AG04450 (cell line): Measurements from ENCODE around the gene ITGB1BP1. TPM values are rescaled to one million over a fixed set of nuclear protein-coding genes. Genes with fewer than 3 reads are reported as not detected.

Experiments
- CTCF ChIA-PET: fragments of 300-600, 350-600 bp; formaldehyde crosslinking; extraction: SDS; loops from one replicate; lab custom pipeline; 2022; ENCODE audit warnings: antibody characterized with exemption, inconsistent platforms; lab: Charles Lee
- POLR2A ChIA-PET: fragments of 350-600 bp; formaldehyde crosslinking; extraction: SDS; loops from one replicate; lab custom pipeline; 2021; ENCODE audit warnings: antibody characterized with exemption, inconsistent platforms; lab: Yijun Ruan, JAX
- DNase-seq: peaks from one replicate; pipeline ENCODE4 v3.0.0-alpha.2; 2011; ENCODE audit warnings: low read depth, low spot score
- H3K27ac ChIP-seq: one replicate; pipeline ENCODE4 v1.5.1; 2012; ENCODE audit warnings: low read depth, low read length, control low read depth
- H3K27me3 ChIP-seq: one replicate; pipeline ENCODE4 v1.6.0; 2012; ENCODE audit warnings: low read length; ENCODE audit not compliant: control insufficient read depth, insufficient read depth
- H3K4me3 ChIP-seq: 2 replicates; pipeline ENCODE4 v1.5.1; 2011; ENCODE audit warnings: mild to moderate bottlenecking, low read depth, low read length, control low read depth
- H3K9me3 ChIP-seq: 2 replicates; pipeline ENCODE4 v1.5.1; 2012; ENCODE audit warnings: low read length; ENCODE audit not compliant: control insufficient read depth, insufficient read depth
- polyA plus RNA-seq: library from polyadenylated mRNA; depleted of rRNA; stranded (reverse); fragments of >200 nt; gene quantifications from 2 replicates; pipeline ENCODE4 v1.2.3, GENCODE V29; 2011
- TF ChIP-seq, protein P1 (sequence below): IDR thresholded peaks from 2 replicates; pipeline ENCODE4 v1.5.1; 2011; ENCODE audit warnings: low read depth, low read length, control low read depth, inconsistent platforms

The ITGB1BP1 gene
- polyA plus RNA-seq, 1 experiment: 212 TPM

DNA sequence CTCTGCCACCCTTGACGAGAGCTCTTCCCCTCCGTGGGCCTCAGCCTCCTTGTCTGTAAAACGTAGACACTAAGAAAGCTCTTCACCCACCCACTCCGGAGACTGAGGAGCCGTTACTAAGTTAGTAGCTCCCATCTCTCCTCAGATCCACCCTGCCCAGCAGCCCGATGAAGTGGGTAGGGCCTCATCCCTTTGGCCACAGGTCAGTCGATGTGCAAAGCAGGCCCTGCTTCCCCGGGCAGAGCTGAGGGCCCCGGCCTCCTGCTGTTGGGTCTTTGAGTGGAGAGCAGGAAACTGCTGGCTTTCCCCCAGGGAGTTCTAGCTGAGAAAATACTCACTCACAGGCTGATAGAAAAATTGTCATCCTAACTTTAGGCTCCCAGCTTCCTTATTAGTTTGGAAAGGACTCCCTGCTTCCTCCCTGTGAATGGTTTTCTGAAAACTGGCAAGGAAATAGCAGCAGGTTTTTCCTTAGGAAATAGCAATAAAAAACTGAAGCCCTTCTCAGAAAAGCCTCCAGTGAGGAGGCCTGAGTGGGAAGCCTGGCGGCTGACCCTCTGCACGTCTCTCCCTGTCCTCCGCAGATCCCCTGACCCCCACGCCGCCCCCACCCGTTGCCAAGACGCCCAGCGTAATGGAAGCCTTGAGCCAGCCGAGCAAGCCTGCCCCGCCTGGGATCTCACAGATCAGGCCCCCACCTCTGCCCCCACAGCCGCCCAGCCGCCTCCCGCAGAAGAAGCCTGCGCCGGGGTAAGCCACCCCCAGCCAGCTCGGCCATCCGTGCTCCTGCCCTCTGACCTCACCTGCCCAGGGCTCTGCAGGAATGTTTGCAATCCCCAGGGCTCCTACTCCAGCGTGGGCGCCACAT is 30.2 kb downstream of the ITGB1BP1 start:
- CTCF ChIA-PET: no interaction called here

DNA sequence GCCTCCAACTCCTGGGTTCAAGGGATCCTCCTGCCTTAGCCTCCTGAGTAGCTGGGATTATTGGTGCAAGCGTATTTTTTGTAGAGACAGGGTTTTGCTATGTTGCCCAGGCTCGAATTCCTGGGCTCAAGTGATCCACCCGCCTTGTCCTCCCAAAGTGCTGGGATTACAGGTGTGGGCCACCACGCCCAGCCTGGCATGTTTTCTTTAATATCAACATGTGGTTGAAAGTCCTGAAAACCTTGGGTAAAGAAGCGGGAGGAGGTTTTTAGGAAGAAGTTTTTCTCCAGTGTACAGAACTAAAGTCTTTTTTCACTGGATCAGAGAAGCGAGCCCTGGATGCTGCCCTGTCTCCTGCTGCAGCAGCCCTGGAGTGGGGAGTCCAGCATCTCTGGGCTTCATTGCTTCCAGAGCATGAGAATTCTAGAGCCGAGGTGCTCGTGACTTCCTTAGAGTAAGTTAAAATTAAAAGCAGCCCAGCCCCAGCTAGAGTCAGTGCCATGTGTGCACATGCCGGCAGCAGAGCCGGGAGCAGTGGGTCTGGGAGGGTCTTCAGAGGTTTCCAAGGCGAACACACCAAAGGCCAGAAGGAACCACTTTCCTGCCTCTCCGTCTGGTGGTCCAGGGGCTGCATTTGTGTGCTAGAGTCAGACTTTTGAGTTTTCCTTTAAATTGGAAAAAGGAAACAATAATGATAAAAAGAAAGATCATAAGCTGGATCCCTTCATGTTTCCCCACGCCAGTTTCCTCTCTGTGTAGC is 31.2 kb downstream of the ITGB1BP1 start:
- H3K27ac ChIP-seq: no peak overlapping the region
- ChIA-PET CTCF (no interaction called here), POLR2A (no interaction called here)
- no peaks in the 10 kb centered on the region for H3K27me3 ChIP-seq
- no peak overlapping the region for H3K4me3 ChIP-seq
- DNase-seq: no peak
- H3K9me3 ChIP-seq: no peaks in the 10 kb centered on the region
- TF ChIP-seq, protein P1, sequence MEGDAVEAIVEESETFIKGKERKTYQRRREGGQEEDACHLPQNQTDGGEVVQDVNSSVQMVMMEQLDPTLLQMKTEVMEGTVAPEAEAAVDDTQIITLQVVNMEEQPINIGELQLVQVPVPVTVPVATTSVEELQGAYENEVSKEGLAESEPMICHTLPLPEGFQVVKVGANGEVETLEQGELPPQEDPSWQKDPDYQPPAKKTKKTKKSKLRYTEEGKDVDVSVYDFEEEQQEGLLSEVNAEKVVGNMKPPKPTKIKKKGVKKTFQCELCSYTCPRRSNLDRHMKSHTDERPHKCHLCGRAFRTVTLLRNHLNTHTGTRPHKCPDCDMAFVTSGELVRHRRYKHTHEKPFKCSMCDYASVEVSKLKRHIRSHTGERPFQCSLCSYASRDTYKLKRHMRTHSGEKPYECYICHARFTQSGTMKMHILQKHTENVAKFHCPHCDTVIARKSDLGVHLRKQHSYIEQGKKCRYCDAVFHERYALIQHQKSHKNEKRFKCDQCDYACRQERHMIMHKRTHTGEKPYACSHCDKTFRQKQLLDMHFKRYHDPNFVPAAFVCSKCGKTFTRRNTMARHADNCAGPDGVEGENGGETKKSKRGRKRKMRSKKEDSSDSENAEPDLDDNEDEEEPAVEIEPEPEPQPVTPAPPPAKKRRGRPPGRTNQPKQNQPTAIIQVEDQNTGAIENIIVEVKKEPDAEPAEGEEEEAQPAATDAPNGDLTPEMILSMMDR: no peak

More for the DNA sequence above, 30.2 kb downstream of the ITGB1BP1 start:
- POLR2A ChIA-PET: no interaction called here
- no peak overlapping the region for H3K4me3 ChIP-seq
- TF ChIP-seq, protein P1: no peak
- no peaks in the 10 kb centered on the region for H3K27me3 ChIP-seq
- no peaks in the 10 kb centered on the region for H3K9me3 ChIP-seq
- no peak for DNase-seq
- no peak overlapping the region for H3K27ac ChIP-seq

DNA sequence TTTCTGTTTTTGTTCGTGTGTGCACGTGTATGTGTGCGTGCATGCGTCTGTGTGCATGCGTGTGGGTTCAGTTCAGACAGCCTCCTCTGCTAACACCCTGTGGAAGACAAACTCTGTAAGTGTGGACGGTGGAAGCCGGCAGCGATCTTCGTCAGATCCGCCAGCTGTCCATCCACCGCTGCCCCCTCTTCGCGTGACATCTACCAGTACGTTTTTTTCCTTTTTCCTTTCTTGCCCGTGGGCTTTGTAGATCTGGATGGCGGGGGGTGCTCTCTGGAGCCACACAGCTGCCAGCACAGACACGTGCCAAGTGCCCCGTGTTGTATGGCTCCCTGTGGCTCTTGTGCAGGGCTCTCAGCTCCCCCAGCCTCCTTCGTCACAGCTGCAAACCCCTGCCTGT is 32.3 kb downstream of the ITGB1BP1 start:
- DNase-seq: no peak
- H3K4me3 ChIP-seq: no peak overlapping the region
- ChIA-PET POLR2A (no interaction called here), CTCF (no interaction called here)
- no peaks in the 10 kb centered on the region for H3K9me3 ChIP-seq
- no peaks in the 10 kb centered on the region for H3K27me3 ChIP-seq
- no peak overlapping the region for H3K27ac ChIP-seq
- TF ChIP-seq, protein P1: no peak

DNA sequence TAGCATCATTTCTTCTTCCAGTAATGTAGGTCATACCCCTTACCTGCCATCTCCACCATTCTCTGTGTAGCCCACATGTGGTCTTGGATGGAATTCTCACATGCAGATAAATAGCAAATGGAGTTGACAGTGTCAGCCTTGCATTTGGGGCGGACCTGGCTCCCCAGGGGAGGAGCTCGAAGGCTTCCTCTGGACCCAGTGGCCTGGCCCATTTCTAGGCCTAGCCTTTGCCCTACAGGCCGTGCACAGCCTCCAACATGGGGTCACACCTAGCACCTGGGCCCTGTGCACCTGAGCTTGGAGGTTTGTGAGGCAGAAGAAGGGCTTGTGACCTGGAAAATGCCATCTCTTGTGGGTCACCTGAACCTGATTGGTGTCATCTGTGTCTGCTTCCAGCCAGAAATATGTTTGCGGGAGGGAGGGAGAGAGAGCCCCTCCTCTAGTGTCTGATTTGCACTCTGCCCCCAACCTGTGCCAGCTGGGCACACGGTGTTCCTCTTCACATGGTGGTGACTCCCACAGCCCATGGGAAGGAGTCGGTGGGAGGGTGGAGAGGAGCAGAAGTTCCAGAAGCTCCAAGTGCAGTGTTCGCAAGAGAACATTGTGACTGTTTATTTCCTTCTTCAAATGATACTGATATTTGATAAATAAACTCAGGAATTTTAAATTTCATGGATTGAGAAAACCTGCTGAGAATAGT is 33.0 kb downstream of the ITGB1BP1 start:
- POLR2A ChIA-PET: no interaction called here

More for the DNA sequence above, 33.0 kb downstream of the ITGB1BP1 start:
- Histone ChIP-seq H3K4me3 (no peak overlapping the region), H3K9me3 (no peaks in the 10 kb centered on the region), H3K27ac (no peak overlapping the region), H3K27me3 (no peaks in the 10 kb centered on the region)
- DNase-seq: no peak
- TF ChIP-seq, protein P1: no peak
- CTCF ChIA-PET: no interaction called here
